NB4 (cell line): Measurements from ENCODE around the gene DPF1.

Experiments used
- DNase-seq: peaks from one replicate; pipeline ENCODE4 v3.0.0; 2010; ENCODE audit warnings: low read depth
- H3K4me3 ChIP-seq: one replicate; pipeline ENCODE4 v1.5.1; 2011; ENCODE audit warnings: mild to moderate bottlenecking, low read depth, low read length, moderate library complexity
- CTCF ChIP-seq: IDR thresholded peaks from one replicate; pipeline ENCODE4 v1.5.1; 2012; ENCODE audit warnings: low read depth, low read length
- MAX ChIP-seq: IDR thresholded peaks from 2 replicates; pipeline ENCODE4 v1.6.1; 2011; ENCODE audit warnings: low read depth, low read length
- MYC ChIP-seq: IDR thresholded peaks from 2 replicates; pipeline ENCODE4 v1.6.1; 2011; ENCODE audit warnings: low read depth, low read length
- POLR2A ChIP-seq: IDR thresholded peaks from 2 replicates; pipeline ENCODE4 v1.6.1; 2011; ENCODE audit warnings: mild to moderate bottlenecking; ENCODE audit not compliant: insufficient read length; ENCODE audit errors: extremely low read depth

Gene DPF1

GRCh38 chr19:38255383-38256014 lies 31.5 kb upstream of the DPF1 start:
- H3K4me3 ChIP-seq = no peak overlapping the region
- DNase-seq = no peak

GRCh38 chr19:38253788-38254187 lies 29.8 kb upstream of the DPF1 start:
- DNase-seq = no peak
- H3K4me3 ChIP-seq = no peak overlapping the region
- no peak for TF ChIP-seq MYC
- TF ChIP-seq MAX = no peak
- TF ChIP-seq POLR2A = no peak
- no peak for TF ChIP-seq CTCF

More at GRCh38 chr19:38255383-38256014, 31.5 kb upstream of the DPF1 start:
- TF ChIP-seq MAX (no peak), MYC (no peak), POLR2A (no peak), CTCF (no peak)

DNA sequence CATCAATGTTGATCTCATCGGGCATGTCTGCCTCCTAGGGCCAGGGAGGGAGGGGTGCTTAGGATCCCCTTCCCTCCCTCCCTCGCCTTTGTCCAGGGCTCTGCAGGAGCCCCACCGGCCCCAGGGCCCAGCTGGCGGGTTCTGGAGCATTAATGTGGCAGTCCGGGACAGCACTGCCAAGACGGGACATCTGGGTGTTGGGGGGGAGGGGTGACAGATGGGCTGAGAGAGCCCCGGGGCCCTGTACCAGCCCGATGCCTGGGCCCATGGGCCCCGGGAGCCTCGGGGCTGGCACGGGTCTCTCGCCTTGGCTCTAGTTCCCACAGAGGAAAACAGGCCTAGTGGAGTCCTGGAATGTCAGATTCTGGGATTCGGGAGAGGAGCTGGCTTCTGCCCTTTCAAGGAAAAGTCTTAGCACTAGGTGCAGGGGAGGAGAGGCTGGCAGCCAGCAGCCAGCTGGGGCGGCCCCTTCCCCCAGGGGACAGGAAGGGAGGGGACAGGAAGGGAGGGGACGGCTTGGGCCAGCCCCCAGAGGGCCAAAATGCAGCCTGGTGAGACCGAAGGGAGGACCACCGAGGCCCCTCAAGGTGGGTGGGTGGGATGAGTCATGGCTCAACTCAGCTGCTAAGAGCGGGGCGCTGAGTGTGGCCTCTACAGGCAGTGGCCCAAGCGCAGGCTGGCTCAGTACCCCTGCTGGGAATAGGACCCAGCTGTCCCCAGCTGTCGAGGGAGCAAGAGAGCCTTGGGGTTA lies 29.1 kb upstream of the DPF1 start:
- H3K4me3 ChIP-seq = no peak overlapping the region
- no peak for TF ChIP-seq CTCF
- no peak for TF ChIP-seq POLR2A
- peak; percentile 54 for DNase-seq

DNA sequence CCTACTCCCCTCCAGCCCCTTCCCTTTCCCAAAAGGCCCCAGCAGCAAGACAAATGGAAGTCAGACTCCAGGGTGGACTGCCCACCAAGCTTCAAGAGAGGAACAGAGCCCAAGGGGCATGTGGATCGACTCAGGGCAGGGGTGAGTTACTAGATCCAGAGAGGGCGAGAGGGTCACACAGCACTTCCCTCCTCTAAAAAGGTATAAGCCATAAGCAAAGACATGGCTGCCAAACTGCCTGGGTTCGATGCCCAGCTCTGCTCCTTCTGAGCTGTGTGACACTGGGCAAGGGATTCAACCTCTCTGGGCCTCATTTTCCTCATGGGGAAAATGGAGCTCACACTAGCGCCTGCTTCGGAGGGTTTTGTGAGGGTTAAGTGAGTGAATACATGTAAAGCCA lies 28.4 kb upstream of the DPF1 start:
- no peak for DNase-seq
- H3K4me3 ChIP-seq = no peak overlapping the region
- TF ChIP-seq MYC (no peak), MAX (no peak), CTCF (no peak), POLR2A (no peak)

- TF ChIP-seq CTCF (no peak), POLR2A (no peak), MYC (no peak), MAX (no peak)
- DNase-seq = no peak
- no peak overlapping the region for H3K4me3 ChIP-seq
Measured at GRCh38 chr19:38251564-38252051, 27.6 kb upstream of the DPF1 start.
